K562 (cell line): ENCODE measurements around the gene ITGB2. TPM values are rescaled to one million over a fixed set of nuclear protein-coding genes. Genes with fewer than 3 reads are reported as not detected.

ENCODE experiments used
- FOS ChIP-seq: IDR thresholded peaks from 3 replicates; pipeline ENCODE4 v1.6.1; 2011; ENCODE audit not compliant: insufficient read length; ENCODE audit errors: extremely low read depth
- FOXK2 ChIP-seq, 2 experiments: fragments of 450-650 bp; IDR thresholded peaks in 1 of 2; conservative IDR thresholded peaks in 1 of 2; 2 replicates each; pipeline ENCODE4 v1.6.1; 2016; ENCODE audit warnings: low read depth in 2 of 2, mild to moderate bottlenecking in 1 of 2
- GTF3C2 ChIP-seq: IDR thresholded peaks from 3 replicates; pipeline ENCODE4 v1.6.1; 2011; ENCODE audit warnings: borderline replicate concordance, mild to moderate bottlenecking, moderate library complexity; ENCODE audit not compliant: insufficient read length; ENCODE audit errors: extremely low read depth
- HMBOX1 ChIP-seq: sonication (generic); IDR thresholded peaks from 2 replicates; pipeline ENCODE4 v1.6.1; 2016
- HMG20B ChIP-seq: fragments of 250-450 bp; sonication (Bioruptor Pico); IDR thresholded peaks from 2 replicates; pipeline ENCODE4 v1.5.0; 2021; ENCODE audit warnings: mild to moderate bottlenecking
- LCOR ChIP-seq: sonication (generic); formaldehyde crosslinking; IDR thresholded peaks from 2 replicates; pipeline ENCODE4 v1.8.0; 2022; ENCODE audit warnings: mild to moderate bottlenecking, missing genetic modification reagents
- THAP12 ChIP-seq: fragments of 250-450 bp; sonication (Bioruptor Pico); IDR thresholded peaks from 2 replicates; pipeline ENCODE4 v1.9.0; 2021; ENCODE audit warnings: mild to moderate bottlenecking, inconsistent platforms
- polyA plus RNA-seq, 8 experiments: library from polyadenylated mRNA; depleted of rRNA in 4 of 8; stranded (reverse) in 5 of 8; unstranded in 3 of 8; fragments of >200 nt; fragmentation: Nextera tagmentation in 2 of 8; fragmentation: Illumina TruSeq in 1 of 8; extraction: Ambion mirVana in 2 of 8; extraction: Trizol in 1 of 8; gene quantifications; 2 replicates each; pipeline versions ENCODE4 v1.2.1 to v1.2.3, GENCODE V29; 2011 to 2014; ENCODE audit warnings: inconsistent platforms in 1 of 8, missing spikeins in 1 of 8
- total RNA-seq, 7 experiments: library from RNA; depleted of rRNA in 6 of 7; stranded (reverse); fragments of >200 nt in 6 of 7; fragmentation: Illumina TruSeq in 2 of 7; extraction: Trizol in 2 of 7; gene quantifications; 2 replicates each; pipeline versions ENCODE4 v1.2.1 to v1.2.3, GENCODE V29; 2011 to 2021; ENCODE audit warnings: low replicate concordance in 1 of 7
- TF ChIP-seq, protein P1 (sequence below): fragments of 450-650 bp; IDR thresholded peaks from 2 replicates; pipeline ENCODE4 v1.6.1; 2017; ENCODE audit warnings: mild to moderate bottlenecking, moderate library complexity
- TF ChIP-seq, protein P2 (sequence below): sonication (generic); formaldehyde crosslinking; IDR thresholded peaks from 2 replicates; pipeline ENCODE4 v1.8.0; 2022; ENCODE audit warnings: missing genetic modification reagents, mild to moderate bottlenecking, borderline replicate concordance
- TF ChIP-seq, protein P3 (sequence below): fragments of 450-650 bp; formaldehyde crosslinking; IDR thresholded peaks from 2 replicates; pipeline ENCODE4 v1.4.0; 2020; ENCODE audit warnings: mild to moderate bottlenecking, moderate library complexity

Gene ITGB2
- total and polyA plus RNA-seq, 9 of the 15 experiments (the other 6 are each of a cell fraction or from before 2014, with no cell fraction given) = 0.07 to 1.3 (median 0.51) TPM; not detected in 2

- TF ChIP-seq GTF3C2 = no peak
- TF ChIP-seq, protein P1, sequence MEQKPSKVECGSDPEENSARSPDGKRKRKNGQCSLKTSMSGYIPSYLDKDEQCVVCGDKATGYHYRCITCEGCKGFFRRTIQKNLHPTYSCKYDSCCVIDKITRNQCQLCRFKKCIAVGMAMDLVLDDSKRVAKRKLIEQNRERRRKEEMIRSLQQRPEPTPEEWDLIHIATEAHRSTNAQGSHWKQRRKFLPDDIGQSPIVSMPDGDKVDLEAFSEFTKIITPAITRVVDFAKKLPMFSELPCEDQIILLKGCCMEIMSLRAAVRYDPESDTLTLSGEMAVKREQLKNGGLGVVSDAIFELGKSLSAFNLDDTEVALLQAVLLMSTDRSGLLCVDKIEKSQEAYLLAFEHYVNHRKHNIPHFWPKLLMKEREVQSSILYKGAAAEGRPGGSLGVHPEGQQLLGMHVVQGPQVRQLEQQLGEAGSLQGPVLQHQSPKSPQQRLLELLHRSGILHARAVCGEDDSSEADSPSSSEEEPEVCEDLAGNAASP = peak; percentile 96
- TF ChIP-seq FOS = no peak
- TF ChIP-seq HMG20B = no peak
- TF ChIP-seq HMBOX1 = 0 out of 2 replicates have a peak, but pooled peaks have one; percentile 10
- TF ChIP-seq, protein P2, sequence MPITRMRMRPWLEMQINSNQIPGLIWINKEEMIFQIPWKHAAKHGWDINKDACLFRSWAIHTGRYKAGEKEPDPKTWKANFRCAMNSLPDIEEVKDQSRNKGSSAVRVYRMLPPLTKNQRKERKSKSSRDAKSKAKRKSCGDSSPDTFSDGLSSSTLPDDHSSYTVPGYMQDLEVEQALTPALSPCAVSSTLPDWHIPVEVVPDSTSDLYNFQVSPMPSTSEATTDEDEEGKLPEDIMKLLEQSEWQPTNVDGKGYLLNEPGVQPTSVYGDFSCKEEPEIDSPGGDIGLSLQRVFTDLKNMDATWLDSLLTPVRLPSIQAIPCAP = no peak
- TF ChIP-seq FOXK2 (conservative IDR thresholded peaks at IDR 0.05 in 1 of 2, IDR thresholded peaks at IDR 0.05 in 1 of 2; ENCODE audit: low read depth in 2 of 2) = no peak
- TF ChIP-seq, protein P3, sequence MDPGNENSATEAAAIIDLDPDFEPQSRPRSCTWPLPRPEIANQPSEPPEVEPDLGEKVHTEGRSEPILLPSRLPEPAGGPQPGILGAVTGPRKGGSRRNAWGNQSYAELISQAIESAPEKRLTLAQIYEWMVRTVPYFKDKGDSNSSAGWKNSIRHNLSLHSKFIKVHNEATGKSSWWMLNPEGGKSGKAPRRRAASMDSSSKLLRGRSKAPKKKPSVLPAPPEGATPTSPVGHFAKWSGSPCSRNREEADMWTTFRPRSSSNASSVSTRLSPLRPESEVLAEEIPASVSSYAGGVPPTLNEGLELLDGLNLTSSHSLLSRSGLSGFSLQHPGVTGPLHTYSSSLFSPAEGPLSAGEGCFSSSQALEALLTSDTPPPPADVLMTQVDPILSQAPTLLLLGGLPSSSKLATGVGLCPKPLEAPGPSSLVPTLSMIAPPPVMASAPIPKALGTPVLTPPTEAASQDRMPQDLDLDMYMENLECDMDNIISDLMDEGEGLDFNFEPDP (CRISPR knock-in tag) = no peak
- no peak for TF ChIP-seq THAP12 (CRISPR knock-in tag)
- no peak for TF ChIP-seq LCOR
These were observed 83.8 kb downstream of the ITGB2 start (continued) for GRCh38 chr21:44836666-44837471.
